ENCODE data around the gene CHD1L.

DNA sequence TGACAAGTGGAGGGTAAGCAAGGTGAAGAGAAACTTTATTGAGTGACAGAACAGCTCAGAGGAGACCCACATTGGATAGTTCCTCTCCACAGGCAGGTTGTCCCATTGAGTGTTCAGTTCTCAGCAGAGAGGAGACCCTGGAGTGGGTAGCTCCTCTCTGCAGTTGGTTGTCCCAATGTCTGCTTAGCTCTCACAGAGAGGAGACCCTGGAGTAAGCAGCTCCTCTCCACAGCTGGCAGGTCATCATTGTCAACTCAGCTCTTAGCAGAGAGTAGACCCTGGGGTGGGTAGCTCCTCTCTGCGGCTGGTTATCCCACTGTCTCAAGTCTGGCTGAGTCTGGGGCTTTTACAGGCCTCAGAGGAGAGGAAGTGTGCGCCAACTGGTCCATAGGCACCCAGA lies 6.0 kb upstream of the CHD1L start:
- no peak for TF ChIP-seq POLR2AphosphoS5 (IDR thresholded peaks at IDR 0.05; ENCODE audit: low read depth, low read length)
- no peak for TF ChIP-seq TAF1 (IDR thresholded peaks at IDR 0.05; ENCODE audit: borderline replicate concordance, insufficient read depth, low read length)
- TF ChIP-seq, protein P1, sequence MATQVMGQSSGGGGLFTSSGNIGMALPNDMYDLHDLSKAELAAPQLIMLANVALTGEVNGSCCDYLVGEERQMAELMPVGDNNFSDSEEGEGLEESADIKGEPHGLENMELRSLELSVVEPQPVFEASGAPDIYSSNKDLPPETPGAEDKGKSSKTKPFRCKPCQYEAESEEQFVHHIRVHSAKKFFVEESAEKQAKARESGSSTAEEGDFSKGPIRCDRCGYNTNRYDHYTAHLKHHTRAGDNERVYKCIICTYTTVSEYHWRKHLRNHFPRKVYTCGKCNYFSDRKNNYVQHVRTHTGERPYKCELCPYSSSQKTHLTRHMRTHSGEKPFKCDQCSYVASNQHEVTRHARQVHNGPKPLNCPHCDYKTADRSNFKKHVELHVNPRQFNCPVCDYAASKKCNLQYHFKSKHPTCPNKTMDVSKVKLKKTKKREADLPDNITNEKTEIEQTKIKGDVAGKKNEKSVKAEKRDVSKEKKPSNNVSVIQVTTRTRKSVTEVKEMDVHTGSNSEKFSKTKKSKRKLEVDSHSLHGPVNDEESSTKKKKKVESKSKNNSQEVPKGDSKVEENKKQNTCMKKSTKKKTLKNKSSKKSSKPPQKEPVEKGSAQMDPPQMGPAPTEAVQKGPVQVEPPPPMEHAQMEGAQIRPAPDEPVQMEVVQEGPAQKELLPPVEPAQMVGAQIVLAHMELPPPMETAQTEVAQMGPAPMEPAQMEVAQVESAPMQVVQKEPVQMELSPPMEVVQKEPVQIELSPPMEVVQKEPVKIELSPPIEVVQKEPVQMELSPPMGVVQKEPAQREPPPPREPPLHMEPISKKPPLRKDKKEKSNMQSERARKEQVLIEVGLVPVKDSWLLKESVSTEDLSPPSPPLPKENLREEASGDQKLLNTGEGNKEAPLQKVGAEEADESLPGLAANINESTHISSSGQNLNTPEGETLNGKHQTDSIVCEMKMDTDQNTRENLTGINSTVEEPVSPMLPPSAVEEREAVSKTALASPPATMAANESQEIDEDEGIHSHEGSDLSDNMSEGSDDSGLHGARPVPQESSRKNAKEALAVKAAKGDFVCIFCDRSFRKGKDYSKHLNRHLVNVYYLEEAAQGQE (IDR thresholded peaks at IDR 0.05; ENCODE audit: insufficient read depth in 1 of 2, low read depth in 2 of 2, low read length in 2 of 2) = no peak
- TF ChIP-seq SIN3A (IDR thresholded peaks at IDR 0.05; ENCODE audit: borderline replicate concordance, insufficient read depth, low read length) = no peak
